ENCODE results near the gene TBC1D10A.

DNA sequence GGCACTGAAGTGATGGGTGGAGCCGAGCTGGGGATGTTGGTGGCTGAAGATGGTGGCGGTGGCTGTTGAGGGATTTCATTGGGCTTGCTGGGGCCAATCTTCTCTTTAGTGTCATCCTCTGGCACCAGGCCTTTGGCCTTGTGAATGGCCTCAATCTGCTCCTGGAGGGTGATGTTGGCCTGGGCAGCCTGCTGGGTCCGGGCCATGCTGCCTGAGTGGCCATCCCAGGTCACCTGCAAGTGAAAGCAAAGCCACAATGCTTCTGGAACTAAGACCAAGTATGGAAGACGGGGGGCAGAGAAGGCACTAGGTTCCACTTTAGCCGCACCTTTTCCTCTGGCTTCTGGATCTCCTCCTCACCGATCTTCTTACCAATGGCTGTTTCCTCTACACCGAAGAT is 12.1 kb upstream of the TBC1D10A start:
- TF ChIP-seq POLR2A (IDR thresholded peaks at IDR 0.05; ENCODE audit: low read depth, low read length) = no peak
- TF ChIP-seq POLR2AphosphoS5 (IDR thresholded peaks at IDR 0.05; ENCODE audit: low read depth, low read length) = no peak
- no peak for TF ChIP-seq SPI1 (IDR thresholded peaks at IDR 0.05; ENCODE audit: low read depth, low read length)
- TF ChIP-seq TAF1 (IDR thresholded peaks at IDR 0.05; ENCODE audit: low read depth, low read length) = no peak

All from GM12891 (cell line).